B cell (primary cell): ENCODE measurements around the gene OR52K1.

Experiments used
- EZH2 ChIP-seq: IDR thresholded peaks from 2 replicates; pipeline ENCODE4 v1.6.1; 2012; ENCODE audit warnings: borderline replicate concordance, low read depth, mild to moderate bottlenecking, moderate library complexity, low read length; ENCODE audit not compliant: insufficient read depth, poor library complexity, severe bottlenecking
- TF ChIP-seq, protein P1 (sequence below): fragments of 200-600 bp; IDR thresholded peaks from one replicate; pipeline ENCODE4 v1.8.0; 2022; ENCODE audit warnings: antibody characterized with exemption, mild to moderate bottlenecking

DNA sequence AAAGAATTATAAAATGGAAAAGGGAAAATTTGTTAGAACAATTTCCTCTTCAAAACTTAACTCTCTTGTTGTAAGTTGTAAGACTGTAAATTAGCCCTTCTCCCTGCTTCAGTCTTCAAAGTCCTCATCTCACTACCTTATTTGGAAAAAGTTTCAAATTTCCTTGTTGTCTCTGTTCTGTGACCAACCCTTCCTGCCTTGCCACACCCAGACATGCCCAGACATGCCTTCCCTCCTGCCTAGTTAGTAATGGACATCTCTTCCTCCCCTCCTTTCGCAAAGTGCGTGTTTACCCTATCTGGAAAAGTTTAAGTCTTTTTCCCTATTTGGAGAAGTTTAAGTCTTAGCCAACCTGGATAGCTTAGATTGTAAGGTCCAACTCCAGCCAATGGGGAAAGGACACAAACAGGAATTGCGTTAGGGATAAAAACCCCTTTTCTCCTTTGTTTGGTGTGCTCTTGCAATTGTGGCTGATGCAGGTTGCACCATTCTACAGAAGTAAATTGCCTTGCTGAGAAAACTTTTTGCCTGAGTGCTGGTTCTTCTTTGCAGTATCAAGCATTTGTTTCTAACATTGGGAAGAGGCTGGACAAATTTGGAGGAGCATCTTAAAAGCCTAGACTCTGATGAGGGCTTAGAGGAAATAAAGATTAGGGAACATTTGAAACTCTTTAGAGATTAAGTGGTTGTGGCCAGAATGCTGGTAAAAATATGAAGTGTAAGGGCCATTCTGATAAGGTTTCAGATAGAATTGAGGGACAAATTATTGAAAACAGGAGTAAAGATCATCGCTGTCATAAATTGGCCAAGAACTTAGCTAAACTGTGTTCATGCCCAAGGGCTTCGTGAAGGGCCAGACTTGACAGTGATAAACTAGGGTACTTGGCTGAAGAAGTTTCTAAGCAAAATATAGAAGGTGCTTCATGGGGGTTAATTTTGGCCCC, 18.0 kb upstream of the OR52K1 start:
- TF ChIP-seq, protein P1, sequence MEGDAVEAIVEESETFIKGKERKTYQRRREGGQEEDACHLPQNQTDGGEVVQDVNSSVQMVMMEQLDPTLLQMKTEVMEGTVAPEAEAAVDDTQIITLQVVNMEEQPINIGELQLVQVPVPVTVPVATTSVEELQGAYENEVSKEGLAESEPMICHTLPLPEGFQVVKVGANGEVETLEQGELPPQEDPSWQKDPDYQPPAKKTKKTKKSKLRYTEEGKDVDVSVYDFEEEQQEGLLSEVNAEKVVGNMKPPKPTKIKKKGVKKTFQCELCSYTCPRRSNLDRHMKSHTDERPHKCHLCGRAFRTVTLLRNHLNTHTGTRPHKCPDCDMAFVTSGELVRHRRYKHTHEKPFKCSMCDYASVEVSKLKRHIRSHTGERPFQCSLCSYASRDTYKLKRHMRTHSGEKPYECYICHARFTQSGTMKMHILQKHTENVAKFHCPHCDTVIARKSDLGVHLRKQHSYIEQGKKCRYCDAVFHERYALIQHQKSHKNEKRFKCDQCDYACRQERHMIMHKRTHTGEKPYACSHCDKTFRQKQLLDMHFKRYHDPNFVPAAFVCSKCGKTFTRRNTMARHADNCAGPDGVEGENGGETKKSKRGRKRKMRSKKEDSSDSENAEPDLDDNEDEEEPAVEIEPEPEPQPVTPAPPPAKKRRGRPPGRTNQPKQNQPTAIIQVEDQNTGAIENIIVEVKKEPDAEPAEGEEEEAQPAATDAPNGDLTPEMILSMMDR = no peak
- TF ChIP-seq EZH2 = no peak
